K562 (cell line): Measurements from ENCODE around the gene C6orf89. TPM values are rescaled to one million over a fixed set of nuclear protein-coding genes. Genes with fewer than 3 reads are reported as not detected.

Source experiments
- BRD9 ChIP-seq: fragments of 450-650 bp; IDR thresholded peaks from 2 replicates; pipeline ENCODE4 v1.6.1; 2018; ENCODE audit warnings: low read depth; ENCODE audit not compliant: partially characterized antibody
- C11orf30 ChIP-seq: fragments of 450-650 bp; IDR thresholded peaks from 2 replicates; pipeline ENCODE4 v1.6.1; 2016; ENCODE audit warnings: low read depth, mild to moderate bottlenecking
- CBX3 ChIP-seq, 2 experiments: IDR thresholded peaks; 1 replicate in 1 of 2; 2 replicates in 1 of 2; pipeline ENCODE4 v1.6.1; 2012; ENCODE audit warnings: inconsistent platforms in 2 of 2, low read length in 2 of 2, borderline replicate concordance in 1 of 2, control low read depth in 1 of 2
- CBX8 ChIP-seq: fragments of 200-600 bp; sonication (generic); IDR thresholded peaks from 2 replicates; pipeline ENCODE4 v1.6.1; 2012; ENCODE audit warnings: borderline replicate concordance, mixed run types, low read depth, mild to moderate bottlenecking, moderate library complexity, mixed read lengths, low read length, control low read depth, inconsistent platforms; ENCODE audit not compliant: poor library complexity, severe bottlenecking; ENCODE audit errors: extremely low read depth
- EHMT2 ChIP-seq: fragments of 450-650 bp; IDR thresholded peaks from 2 replicates; pipeline ENCODE4 v1.6.1; 2018; ENCODE audit warnings: antibody characterized with exemption
- KAT7 ChIP-seq: sonication (generic); formaldehyde crosslinking; IDR thresholded peaks from 2 replicates; pipeline ENCODE4 v1.8.0; 2022; ENCODE audit warnings: missing genetic modification reagents, mild to moderate bottlenecking, borderline replicate concordance
- KAT8 ChIP-seq: fragments of 450-650 bp; IDR thresholded peaks from 2 replicates; pipeline ENCODE4 v1.6.1; 2016; ENCODE audit warnings: low read depth, mild to moderate bottlenecking
- MECOM ChIP-seq: fragments of 250-450 bp; sonication (Bioruptor Pico); IDR thresholded peaks from 2 replicates; pipeline ENCODE4 v1.8.0; 2022; ENCODE audit warnings: inconsistent platforms
- NFRKB ChIP-seq: fragments of 450-650 bp; IDR thresholded peaks from 2 replicates; pipeline ENCODE4 v1.6.1; 2016; ENCODE audit warnings: low read depth
- TARDBP ChIP-seq: fragments of 450-650 bp; IDR thresholded peaks from 2 replicates; pipeline ENCODE4 v1.6.1; 2016
- ZNF12 ChIP-seq: sonication (generic); formaldehyde crosslinking; IDR thresholded peaks from 2 replicates; pipeline ENCODE4 v1.4.0; 2020; ENCODE audit warnings: mild to moderate bottlenecking, missing genetic modification reagents
- ZNF146 ChIP-seq: IDR thresholded peaks from one replicate; pipeline ENCODE4 v1.6.1; 2018; ENCODE audit warnings: missing compliant biosample characterization; ENCODE audit not compliant: unreplicated experiment
- ZNF551 ChIP-seq: fragments of 250-450 bp; sonication (Bioruptor Pico); IDR thresholded peaks from 2 replicates; pipeline ENCODE4 v1.5.0; 2021; ENCODE audit warnings: mild to moderate bottlenecking, moderate library complexity
- ZNF644 ChIP-seq: fragments of 200-800 bp; sonication (Bioruptor generic); IDR thresholded peaks from 2 replicates; pipeline ENCODE4 v1.6.1; 2016; ENCODE audit warnings: low read depth, missing genetic modification characterization, missing compliant biosample characterization
- polyA plus RNA-seq, 8 experiments: library from polyadenylated mRNA; depleted of rRNA in 4 of 8; stranded (reverse) in 5 of 8; unstranded in 3 of 8; fragments of >200 nt; fragmentation: Nextera tagmentation in 2 of 8; fragmentation: Illumina TruSeq in 1 of 8; extraction: Ambion mirVana in 2 of 8; extraction: Trizol in 1 of 8; gene quantifications; 2 replicates each; pipeline versions ENCODE4 v1.2.1 to v1.2.3, GENCODE V29; 2011 to 2014; ENCODE audit warnings: inconsistent platforms in 1 of 8, missing spikeins in 1 of 8
- total RNA-seq, 7 experiments: library from RNA; depleted of rRNA in 6 of 7; stranded (reverse); fragments of >200 nt in 6 of 7; fragmentation: Illumina TruSeq in 2 of 7; extraction: Trizol in 2 of 7; gene quantifications; 2 replicates each; pipeline versions ENCODE4 v1.2.1 to v1.2.3, GENCODE V29; 2011 to 2021; ENCODE audit warnings: low replicate concordance in 1 of 7
- TF ChIP-seq, protein P1 (sequence below): fragments of 450-650 bp; IDR thresholded peaks from 2 replicates; pipeline ENCODE4 v1.6.1; 2018; ENCODE audit not compliant: partially characterized antibody
- TF ChIP-seq, protein P2 (sequence below), 2 experiments: fragments of 450-650 bp; formaldehyde crosslinking in 1 of 2; IDR thresholded peaks; 2 replicates each; pipeline versions ENCODE4 v1.4.0 to v1.6.1; 2014 to 2020; ENCODE audit warnings: mild to moderate bottlenecking in 2 of 2, borderline replicate concordance in 1 of 2, low read depth in 1 of 2

The C6orf89 gene
- total and polyA plus RNA-seq, 9 of the 15 experiments (the other 6 are each of a cell fraction or from before 2014, with no cell fraction given): 35.2 to 111 (median 58.5) TPM

DNA sequence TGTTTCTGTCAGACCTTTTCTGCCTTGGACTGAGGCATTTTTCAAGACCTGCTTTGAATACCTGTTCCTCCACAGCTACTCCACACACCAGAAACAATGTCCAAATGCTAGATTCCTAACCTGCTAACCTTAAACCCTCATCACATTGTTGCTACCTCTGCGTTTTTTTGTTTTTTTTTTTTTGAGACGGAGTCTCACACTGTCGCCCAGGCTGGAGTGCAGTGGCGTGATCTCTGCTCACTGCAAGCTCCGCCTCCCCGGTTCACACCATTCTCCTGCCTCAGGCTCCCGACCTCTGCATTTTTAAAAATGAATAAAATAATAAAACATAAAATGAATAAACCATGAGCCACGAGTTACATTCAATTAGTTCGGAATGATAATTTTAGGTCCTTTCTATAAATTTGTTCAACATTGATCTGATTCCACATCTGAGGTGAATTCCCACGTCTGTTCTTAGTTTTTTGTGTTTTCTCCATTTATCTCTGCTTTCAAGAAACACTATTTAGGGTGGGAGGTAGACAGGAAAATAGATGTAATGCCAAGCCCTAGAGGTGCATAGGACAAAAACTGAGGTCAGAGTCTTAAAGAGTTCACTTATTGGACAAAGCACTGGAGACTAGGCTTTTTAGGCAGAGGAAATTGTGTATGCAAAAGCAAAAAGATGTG, 1.3 kb downstream of the C6orf89 start (continued):
- TF ChIP-seq, protein P1, sequence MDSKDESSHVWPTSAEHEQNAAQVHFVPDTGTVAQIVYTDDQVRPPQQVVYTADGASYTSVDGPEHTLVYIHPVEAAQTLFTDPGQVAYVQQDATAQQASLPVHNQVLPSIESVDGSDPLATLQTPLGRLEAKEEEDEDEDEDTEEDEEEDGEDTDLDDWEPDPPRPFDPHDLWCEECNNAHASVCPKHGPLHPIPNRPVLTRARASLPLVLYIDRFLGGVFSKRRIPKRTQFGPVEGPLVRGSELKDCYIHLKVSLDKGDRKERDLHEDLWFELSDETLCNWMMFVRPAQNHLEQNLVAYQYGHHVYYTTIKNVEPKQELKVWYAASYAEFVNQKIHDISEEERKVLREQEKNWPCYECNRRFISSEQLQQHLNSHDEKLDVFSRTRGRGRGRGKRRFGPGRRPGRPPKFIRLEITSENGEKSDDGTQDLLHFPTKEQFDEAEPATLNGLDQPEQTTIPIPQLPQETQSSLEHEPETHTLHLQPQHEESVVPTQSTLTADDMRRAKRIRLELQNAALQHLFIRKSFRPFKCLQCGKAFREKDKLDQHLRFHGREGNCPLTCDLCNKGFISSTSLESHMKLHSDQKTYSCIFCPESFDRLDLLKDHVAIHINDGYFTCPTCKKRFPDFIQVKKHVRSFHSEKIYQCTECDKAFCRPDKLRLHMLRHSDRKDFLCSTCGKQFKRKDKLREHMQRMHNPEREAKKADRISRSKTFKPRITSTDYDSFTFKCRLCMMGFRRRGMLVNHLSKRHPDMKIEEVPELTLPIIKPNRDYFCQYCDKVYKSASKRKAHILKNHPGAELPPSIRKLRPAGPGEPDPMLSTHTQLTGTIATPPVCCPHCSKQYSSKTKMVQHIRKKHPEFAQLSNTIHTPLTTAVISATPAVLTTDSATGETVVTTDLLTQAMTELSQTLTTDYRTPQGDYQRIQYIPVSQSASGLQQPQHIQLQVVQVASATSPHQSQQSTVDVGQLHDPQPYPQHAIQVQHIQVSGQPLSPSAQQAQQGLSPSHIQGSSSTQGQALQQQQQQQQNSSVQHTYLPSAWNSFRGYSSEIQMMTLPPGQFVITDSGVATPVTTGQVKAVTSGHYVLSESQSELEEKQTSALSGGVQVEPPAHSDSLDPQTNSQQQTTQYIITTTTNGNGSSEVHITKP: peak; percentile 76
- peak; percentile 38; the same call in 1 of the 2 replicates for TF ChIP-seq C11orf30
- TF ChIP-seq MECOM (CRISPR knock-in tag): peak; percentile 22; the same call in 1 of the 2 replicates
- TF ChIP-seq CBX8: no peak
- TF ChIP-seq CBX3 (IDR thresholded peaks at IDR 0.05; ENCODE audit: borderline replicate concordance in 1 of 2, low read length in 2 of 2): no peak
- TF ChIP-seq, protein P2, sequence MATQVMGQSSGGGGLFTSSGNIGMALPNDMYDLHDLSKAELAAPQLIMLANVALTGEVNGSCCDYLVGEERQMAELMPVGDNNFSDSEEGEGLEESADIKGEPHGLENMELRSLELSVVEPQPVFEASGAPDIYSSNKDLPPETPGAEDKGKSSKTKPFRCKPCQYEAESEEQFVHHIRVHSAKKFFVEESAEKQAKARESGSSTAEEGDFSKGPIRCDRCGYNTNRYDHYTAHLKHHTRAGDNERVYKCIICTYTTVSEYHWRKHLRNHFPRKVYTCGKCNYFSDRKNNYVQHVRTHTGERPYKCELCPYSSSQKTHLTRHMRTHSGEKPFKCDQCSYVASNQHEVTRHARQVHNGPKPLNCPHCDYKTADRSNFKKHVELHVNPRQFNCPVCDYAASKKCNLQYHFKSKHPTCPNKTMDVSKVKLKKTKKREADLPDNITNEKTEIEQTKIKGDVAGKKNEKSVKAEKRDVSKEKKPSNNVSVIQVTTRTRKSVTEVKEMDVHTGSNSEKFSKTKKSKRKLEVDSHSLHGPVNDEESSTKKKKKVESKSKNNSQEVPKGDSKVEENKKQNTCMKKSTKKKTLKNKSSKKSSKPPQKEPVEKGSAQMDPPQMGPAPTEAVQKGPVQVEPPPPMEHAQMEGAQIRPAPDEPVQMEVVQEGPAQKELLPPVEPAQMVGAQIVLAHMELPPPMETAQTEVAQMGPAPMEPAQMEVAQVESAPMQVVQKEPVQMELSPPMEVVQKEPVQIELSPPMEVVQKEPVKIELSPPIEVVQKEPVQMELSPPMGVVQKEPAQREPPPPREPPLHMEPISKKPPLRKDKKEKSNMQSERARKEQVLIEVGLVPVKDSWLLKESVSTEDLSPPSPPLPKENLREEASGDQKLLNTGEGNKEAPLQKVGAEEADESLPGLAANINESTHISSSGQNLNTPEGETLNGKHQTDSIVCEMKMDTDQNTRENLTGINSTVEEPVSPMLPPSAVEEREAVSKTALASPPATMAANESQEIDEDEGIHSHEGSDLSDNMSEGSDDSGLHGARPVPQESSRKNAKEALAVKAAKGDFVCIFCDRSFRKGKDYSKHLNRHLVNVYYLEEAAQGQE (IDR thresholded peaks at IDR 0.05; ENCODE audit: borderline replicate concordance): no peak
- TF ChIP-seq, protein P2 (CRISPR knock-in tag; IDR thresholded peaks at IDR 0.05; ENCODE audit: low read depth): no peak
- peak; percentile 90 for TF ChIP-seq BRD9
- no peak for TF ChIP-seq ZNF644 (tag)
- TF ChIP-seq ZNF12 (CRISPR knock-in tag): no peak
- 0 out of 2 replicates have a peak, but pooled peaks have one; percentile 8 for TF ChIP-seq EHMT2
- no peak for TF ChIP-seq ZNF146 (CRISPR knock-in tag)
- TF ChIP-seq NFRKB: peak; percentile 79
- TF ChIP-seq KAT7 (CRISPR knock-in tag): 0 out of 2 replicates have a peak, but pooled peaks have one; percentile 29
- no peak for TF ChIP-seq TARDBP
- peak; percentile 35; the same call in 1 of the 2 replicates for TF ChIP-seq ZNF551 (CRISPR knock-in tag)
- TF ChIP-seq KAT8: 0 out of 2 replicates have a peak, but pooled peaks have one; percentile 24
